ENCODE results near the gene ERGIC3.
A peak's percentile ranks its signal among the peaks of the same experiment; 100 is the strongest.

The ERGIC3 gene

DNA sequence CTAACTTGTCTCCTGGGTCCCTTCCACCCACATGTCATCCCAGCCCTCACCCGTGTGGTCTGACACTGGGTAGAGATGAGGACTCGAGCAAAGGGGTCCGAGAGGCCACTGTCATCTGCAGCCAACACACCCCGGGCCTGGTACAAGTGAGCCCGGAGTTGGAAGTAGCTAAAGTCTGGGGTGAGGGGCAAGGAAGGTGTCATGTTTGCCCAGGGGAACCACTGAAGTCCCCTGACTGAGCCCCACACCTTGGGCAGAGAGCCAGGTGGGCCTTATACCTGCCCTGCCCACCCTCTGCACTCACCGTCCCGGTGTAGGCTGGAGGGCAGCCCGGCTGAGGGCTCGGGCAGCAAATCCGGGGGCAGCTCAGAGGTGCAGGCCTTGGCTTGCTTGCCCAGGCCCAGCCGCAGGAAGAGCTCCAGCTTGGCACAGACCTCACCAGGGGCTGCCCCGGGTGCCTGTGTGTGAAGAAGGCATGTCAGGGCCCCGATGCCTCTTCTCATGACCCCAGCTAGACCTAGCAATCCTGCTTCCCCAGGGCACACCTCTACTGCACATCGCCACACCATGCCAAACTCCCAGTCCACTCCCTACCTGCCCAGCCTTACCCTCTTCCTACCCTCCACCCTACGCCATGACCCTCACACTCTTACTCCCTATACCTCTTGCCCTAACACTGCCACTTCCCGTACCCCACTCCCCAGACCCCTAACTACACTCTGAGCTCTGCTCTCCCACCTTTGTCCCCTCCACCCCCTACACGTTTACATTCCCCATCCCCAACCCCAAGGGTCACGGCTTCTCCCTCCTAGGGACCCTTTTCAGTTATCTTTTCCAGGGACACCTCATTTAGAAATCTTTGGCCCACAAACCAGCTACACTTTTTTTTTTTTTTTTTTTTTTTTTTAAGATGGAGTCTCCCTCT lies 42.0 kb downstream of the ERGIC3 start:
- DNase-seq (ENCODE audit: low spot score): peak; percentile 77
- TF ChIP-seq, protein P1, sequence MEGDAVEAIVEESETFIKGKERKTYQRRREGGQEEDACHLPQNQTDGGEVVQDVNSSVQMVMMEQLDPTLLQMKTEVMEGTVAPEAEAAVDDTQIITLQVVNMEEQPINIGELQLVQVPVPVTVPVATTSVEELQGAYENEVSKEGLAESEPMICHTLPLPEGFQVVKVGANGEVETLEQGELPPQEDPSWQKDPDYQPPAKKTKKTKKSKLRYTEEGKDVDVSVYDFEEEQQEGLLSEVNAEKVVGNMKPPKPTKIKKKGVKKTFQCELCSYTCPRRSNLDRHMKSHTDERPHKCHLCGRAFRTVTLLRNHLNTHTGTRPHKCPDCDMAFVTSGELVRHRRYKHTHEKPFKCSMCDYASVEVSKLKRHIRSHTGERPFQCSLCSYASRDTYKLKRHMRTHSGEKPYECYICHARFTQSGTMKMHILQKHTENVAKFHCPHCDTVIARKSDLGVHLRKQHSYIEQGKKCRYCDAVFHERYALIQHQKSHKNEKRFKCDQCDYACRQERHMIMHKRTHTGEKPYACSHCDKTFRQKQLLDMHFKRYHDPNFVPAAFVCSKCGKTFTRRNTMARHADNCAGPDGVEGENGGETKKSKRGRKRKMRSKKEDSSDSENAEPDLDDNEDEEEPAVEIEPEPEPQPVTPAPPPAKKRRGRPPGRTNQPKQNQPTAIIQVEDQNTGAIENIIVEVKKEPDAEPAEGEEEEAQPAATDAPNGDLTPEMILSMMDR (IDR thresholded peaks at IDR 0.05; ENCODE audit: poor library complexity, severe bottlenecking): no peak
- ATAC-seq (ENCODE audit: low read depth): peak; percentile 44

GRCh38 chr20:35586751-35587425 lies 45.0 kb downstream of the ERGIC3 start:
- no peaks in the 10 kb centered on the region for H3K27me3 ChIP-seq (ENCODE audit: insufficient read depth, poor library complexity, severe bottlenecking)
- DNase-seq (ENCODE audit: low spot score) (peak; percentile 64), ATAC-seq (ENCODE audit: low read depth) (no peak)
- no peaks in the 10 kb centered on the region for H3K36me3 ChIP-seq (ENCODE audit: low read depth)
- no peaks in the 10 kb centered on the region for H3K4me1 ChIP-seq (ENCODE audit: insufficient read depth, poor library complexity, severe bottlenecking)
- no peaks in the 10 kb centered on the region for H3K9me3 ChIP-seq (ENCODE audit: severe bottlenecking)
- H3K27ac ChIP-seq (ENCODE audit: poor library complexity, severe bottlenecking): no peak overlapping the region
- TF ChIP-seq, protein P1 (IDR thresholded peaks at IDR 0.05; ENCODE audit: poor library complexity, severe bottlenecking): no peak
- H3K4me3 ChIP-seq (ENCODE audit: severe bottlenecking): no peak overlapping the region

More for the DNA sequence above, 42.0 kb downstream of the ERGIC3 start:
- Histone ChIP-seq H3K27me3 (ENCODE audit: insufficient read depth, poor library complexity, severe bottlenecking) (no peaks in the 10 kb centered on the region), H3K9me3 (ENCODE audit: severe bottlenecking) (no peaks in the 10 kb centered on the region), H3K36me3 (ENCODE audit: low read depth) (no peaks in the 10 kb centered on the region), H3K4me3 (ENCODE audit: severe bottlenecking) (no peak overlapping the region), H3K27ac (ENCODE audit: poor library complexity, severe bottlenecking) (no peak overlapping the region), H3K4me1 (ENCODE audit: insufficient read depth, poor library complexity, severe bottlenecking) (no peaks in the 10 kb centered on the region)

DNA sequence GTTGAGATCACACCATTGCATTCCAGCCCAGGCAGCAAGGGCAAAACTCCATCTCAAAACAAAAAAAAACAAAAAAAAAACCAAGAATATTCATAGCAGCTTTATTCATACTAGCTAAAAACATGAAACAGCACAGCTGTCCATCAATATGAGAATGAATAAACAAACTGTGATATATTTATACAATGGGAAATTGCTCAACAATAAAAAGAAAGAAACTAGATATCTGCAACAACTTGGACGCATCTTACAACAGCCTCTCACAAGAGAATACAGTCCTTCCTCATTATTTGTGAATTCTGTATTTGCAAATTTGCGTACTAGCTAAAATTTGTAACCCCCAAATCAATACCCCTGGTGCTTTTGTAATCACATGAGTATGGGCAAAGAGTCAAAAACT lies 45.6 kb downstream of the ERGIC3 start:
- Histone ChIP-seq H3K9me3 (ENCODE audit: severe bottlenecking) (no peaks in the 10 kb centered on the region), H3K27me3 (ENCODE audit: insufficient read depth, poor library complexity, severe bottlenecking) (no peaks in the 10 kb centered on the region), H3K36me3 (ENCODE audit: low read depth) (no peaks in the 10 kb centered on the region), H3K4me1 (ENCODE audit: insufficient read depth, poor library complexity, severe bottlenecking) (no peaks in the 10 kb centered on the region), H3K27ac (ENCODE audit: poor library complexity, severe bottlenecking) (no peak overlapping the region), H3K4me3 (ENCODE audit: severe bottlenecking) (no peak overlapping the region)
- ATAC-seq (ENCODE audit: low read depth) (no peak), DNase-seq (ENCODE audit: low spot score) (no peak)
- TF ChIP-seq, protein P1 (IDR thresholded peaks at IDR 0.05; ENCODE audit: poor library complexity, severe bottlenecking): no peak

DNA sequence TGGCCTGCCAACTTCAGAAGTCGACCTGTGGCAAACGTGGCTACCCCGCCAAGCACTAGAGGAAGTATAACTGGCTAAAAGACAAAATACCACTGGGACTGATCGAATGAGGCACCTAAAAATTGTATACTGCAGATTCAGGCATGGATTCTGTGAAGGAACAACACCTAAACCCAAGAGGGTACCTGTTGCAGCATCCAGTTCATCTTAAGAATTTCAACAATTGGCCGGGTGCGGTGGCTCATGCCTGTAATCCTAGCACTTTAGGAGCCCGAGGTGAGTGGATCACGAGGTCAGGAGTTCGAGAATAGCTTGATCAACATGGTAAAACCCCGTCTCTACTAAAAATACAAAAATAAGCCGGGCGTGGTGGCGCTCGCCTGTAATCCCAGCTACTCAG lies 46.5 kb downstream of the ERGIC3 start:
- Histone ChIP-seq H3K27ac (ENCODE audit: poor library complexity, severe bottlenecking) (no peak overlapping the region), H3K4me1 (ENCODE audit: insufficient read depth, poor library complexity, severe bottlenecking) (no peaks in the 10 kb centered on the region), H3K27me3 (ENCODE audit: insufficient read depth, poor library complexity, severe bottlenecking) (no peaks in the 10 kb centered on the region), H3K36me3 (ENCODE audit: low read depth) (no peaks in the 10 kb centered on the region), H3K4me3 (ENCODE audit: severe bottlenecking) (no peak overlapping the region), H3K9me3 (ENCODE audit: severe bottlenecking) (no peaks in the 10 kb centered on the region)
- TF ChIP-seq, protein P1 (IDR thresholded peaks at IDR 0.05; ENCODE audit: poor library complexity, severe bottlenecking): no peak
- ATAC-seq (ENCODE audit: low read depth) (no peak), DNase-seq (ENCODE audit: low spot score) (peak; percentile 65)
